Bronchial epithelial cell (primary cell): ENCODE measurements around the gene SAMD5. TPM values are rescaled to one million over a fixed set of nuclear protein-coding genes. Genes with fewer than 3 reads are reported as not detected.

Experiments used
- DNase-seq: peaks from one replicate; pipeline ENCODE4 v3.0.0-alpha.2; 2010; ENCODE audit warnings: low read depth
- FAIRE-seq: peaks from 2 replicates; lab custom pipeline; 2011; peaks lifted over from hg19 to GRCh38; lab: Jason Lieb, UNC
- H3K27me3 ChIP-seq: 2 replicates; pipeline ENCODE4 v1.5.1; 2011; ENCODE audit warnings: low read length; ENCODE audit not compliant: control insufficient read depth, insufficient read depth
- H3K36me3 ChIP-seq: 2 replicates; pipeline ENCODE4 v1.5.1; 2011; ENCODE audit warnings: low read length; ENCODE audit not compliant: control insufficient read depth, insufficient read depth
- H3K4me3 ChIP-seq: 2 replicates; pipeline ENCODE4 v1.5.1; 2011; ENCODE audit warnings: mild to moderate bottlenecking, low read depth, low read length, control low read depth
- total RNA-seq: library from RNA; depleted of rRNA; stranded (reverse); fragments of >200 nt; gene quantifications from 2 replicates; pipeline ENCODE4 v1.2.1, GENCODE V29; 2014
- TF ChIP-seq, protein P1 (sequence below): IDR thresholded peaks from 2 replicates; pipeline ENCODE4 v1.5.1; 2011; ENCODE audit warnings: mild to moderate bottlenecking, moderate library complexity, low read length, control low read depth, inconsistent platforms; ENCODE audit not compliant: insufficient read depth, severe bottlenecking

The SAMD5 gene
- total RNA-seq, 1 donor from 2014 or later = 2.6 TPM

DNA sequence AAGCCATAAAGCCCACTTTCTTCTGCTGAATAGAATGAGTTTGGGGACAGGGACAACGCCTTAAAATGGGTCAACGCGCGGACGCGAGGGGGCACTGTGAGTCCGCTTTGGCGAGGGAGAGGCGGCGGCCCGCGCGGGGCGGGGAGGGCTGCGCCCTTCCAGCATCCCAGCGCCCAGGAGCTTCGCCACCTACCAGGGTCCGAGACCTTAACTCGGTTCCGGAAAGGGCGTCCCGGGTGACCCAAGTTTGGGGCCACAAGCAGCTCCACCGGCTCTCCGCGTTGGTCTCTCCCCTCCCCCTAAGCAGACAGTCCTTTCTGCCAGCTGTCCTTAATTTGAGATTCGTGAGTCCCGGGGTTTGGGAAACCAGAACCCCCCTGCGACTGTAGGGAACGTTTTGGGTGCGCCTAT is 1.8 kb upstream of the SAMD5 start:
- DNase-seq = peak; percentile 25
- TF ChIP-seq, protein P1, sequence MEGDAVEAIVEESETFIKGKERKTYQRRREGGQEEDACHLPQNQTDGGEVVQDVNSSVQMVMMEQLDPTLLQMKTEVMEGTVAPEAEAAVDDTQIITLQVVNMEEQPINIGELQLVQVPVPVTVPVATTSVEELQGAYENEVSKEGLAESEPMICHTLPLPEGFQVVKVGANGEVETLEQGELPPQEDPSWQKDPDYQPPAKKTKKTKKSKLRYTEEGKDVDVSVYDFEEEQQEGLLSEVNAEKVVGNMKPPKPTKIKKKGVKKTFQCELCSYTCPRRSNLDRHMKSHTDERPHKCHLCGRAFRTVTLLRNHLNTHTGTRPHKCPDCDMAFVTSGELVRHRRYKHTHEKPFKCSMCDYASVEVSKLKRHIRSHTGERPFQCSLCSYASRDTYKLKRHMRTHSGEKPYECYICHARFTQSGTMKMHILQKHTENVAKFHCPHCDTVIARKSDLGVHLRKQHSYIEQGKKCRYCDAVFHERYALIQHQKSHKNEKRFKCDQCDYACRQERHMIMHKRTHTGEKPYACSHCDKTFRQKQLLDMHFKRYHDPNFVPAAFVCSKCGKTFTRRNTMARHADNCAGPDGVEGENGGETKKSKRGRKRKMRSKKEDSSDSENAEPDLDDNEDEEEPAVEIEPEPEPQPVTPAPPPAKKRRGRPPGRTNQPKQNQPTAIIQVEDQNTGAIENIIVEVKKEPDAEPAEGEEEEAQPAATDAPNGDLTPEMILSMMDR = peak; percentile 94
- H3K4me3 ChIP-seq = peak overlapping the region; percentile 11
- H3K36me3 ChIP-seq = no peaks in the 10 kb centered on the region
- no peak for FAIRE-seq
- no peaks in the 10 kb centered on the region for H3K27me3 ChIP-seq

DNA sequence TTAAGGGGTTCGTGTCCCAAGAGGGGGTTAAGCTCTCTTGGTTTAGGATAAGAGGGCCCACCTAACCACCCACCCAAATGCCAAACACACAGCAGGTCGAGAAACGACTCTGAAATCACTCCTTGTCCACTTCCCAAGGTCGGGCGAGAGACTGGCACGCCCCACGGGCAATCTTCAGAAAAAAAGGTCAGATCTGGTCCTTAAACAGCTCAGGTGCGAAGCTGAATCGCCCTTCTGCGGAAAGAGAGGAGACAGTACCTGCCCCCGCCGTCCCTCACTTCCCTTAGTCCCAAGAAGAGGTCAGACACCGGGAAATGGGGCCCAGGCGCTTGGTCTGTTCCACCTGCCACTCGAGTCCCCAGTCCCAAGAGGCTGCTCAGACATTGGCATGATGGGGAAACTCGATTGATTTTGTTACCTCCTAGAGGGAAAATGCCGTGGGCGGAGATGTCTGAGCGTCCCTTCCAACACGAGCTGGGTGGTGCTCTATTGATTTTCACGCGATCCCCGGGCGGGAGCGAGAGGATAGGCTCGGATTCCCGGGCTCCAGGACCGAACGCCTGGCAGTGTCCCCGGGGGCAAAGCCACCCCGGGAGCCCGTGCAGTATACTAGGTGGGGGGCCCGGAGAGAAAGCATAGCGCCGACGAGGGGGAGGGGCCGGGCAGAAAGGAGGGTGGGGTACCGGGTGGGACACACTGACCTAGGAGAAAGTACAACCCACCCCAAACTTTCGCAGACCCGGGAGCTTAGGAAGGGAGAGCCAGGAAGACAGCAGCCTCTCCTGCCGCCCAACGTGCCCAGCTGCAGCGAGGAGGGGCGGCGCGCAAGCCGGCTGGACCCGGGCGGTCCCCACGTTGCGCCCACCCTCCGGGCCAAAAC is 1.1 kb upstream of the SAMD5 start:
- H3K27me3 ChIP-seq = no peaks in the 10 kb centered on the region
- FAIRE-seq (no peak), DNase-seq (peak; percentile 6)
- TF ChIP-seq, protein P1 = no peak
- H3K36me3 ChIP-seq = no peaks in the 10 kb centered on the region
- peak overlapping the region; percentile 60 for H3K4me3 ChIP-seq

DNA sequence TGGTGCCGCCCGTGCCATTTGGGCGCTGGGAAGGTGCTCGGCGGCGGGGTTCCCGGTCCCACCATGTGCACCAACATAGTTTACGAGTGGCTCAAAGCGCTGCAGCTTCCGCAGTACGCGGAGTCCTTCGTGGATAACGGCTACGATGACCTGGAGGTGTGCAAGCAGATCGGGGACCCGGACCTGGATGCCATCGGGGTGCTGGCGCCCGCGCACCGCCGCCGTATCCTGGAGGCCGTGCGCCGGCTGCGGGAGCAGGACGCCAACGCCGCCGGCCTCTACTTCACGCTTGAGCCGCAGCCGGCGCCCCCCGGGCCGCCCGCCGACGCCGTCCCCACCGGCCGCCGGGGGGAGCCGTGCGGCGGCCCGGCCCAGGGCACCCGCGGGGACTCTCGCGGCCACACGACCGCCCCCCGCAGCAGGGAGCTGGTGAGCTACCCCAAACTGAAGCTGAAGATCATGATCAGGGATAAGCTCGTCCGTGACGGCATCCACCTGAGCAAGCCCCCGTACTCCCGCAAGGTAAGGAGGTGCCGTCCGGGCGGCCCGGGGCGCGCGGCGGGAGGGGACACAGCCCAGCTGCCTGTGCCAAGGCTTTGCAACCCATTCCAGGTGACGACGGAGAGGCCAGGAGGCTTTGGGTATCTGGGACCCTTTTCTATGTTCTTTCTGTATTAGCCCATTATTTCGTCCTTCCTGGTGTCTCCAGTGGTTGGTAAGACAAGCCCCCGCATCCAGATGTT is 547 bp downstream of the SAMD5 start:
- TF ChIP-seq, protein P1 = no peak
- H3K27me3 ChIP-seq = no peaks in the 10 kb centered on the region
- FAIRE-seq = no peak
- H3K36me3 ChIP-seq = no peaks in the 10 kb centered on the region
- no peak for DNase-seq
- peak overlapping the region; percentile 60 for H3K4me3 ChIP-seq

DNA sequence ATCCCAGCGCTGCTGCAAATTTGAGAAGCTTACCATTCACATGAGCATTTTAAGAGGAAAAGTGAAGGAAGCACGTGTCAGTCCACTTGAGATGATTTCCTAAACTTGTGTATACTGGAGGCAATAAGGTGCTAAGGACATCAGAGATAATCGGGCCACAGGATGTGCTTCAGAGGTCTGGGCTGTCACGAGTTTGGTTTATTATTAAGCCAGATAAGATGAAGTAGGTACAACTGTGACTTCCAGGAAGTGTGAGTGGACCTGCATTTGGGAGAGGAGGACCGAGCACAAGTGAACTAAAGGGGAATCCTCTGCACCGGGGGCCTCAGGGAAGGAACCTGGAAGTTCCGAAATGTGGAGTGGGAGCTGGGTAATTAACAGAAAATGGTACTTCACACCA is 1.4 kb downstream of the SAMD5 start:
- DNase-seq = peak; percentile 8
- no peaks in the 10 kb centered on the region for H3K27me3 ChIP-seq
- TF ChIP-seq, protein P1 = no peak
- H3K36me3 ChIP-seq = no peaks in the 10 kb centered on the region
- FAIRE-seq = no peak
- H3K4me3 ChIP-seq = peak overlapping the region; percentile 60

DNA sequence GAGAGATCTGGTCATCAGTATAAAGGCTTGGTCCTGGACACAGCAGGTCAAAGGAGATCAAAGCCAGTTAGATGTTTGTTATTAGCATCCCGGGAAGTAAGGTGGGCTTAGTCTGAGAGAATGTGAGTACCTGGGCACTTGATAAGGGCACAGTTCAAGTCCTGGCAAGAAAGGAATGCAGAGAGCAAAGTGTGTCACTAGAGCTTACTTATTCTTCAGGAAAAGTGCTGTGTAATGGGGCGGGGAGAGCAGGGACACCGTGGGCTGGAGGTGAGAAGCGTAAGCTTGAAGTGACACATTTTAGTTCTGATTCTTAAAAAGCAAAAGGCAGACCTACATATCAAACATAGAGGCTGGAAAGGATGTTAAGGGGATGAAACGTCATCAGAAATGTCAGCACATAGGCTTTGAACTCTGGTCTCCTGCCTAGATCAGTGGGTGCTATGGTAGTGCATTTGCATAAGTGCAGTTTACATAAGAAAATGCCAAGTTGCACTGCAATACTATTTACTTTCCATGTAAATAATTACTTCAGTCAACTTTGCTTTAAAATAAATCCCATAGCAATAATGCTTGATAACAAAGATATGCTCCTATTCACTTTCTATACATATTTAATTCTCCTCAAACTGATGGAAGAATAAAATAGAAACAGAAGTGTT is 2.6 kb downstream of the SAMD5 start:
- no peaks in the 10 kb centered on the region for H3K36me3 ChIP-seq
- H3K27me3 ChIP-seq = no peaks in the 10 kb centered on the region
- H3K4me3 ChIP-seq = no peak overlapping the region
- DNase-seq (peak; percentile 72), FAIRE-seq (no peak)
- TF ChIP-seq, protein P1 = no peak
